Mesendoderm (in vitro differentiated cells): ENCODE measurements around the gene ADRB2.
"Not testable (repeated sequence)": the region's sequence is repeated elsewhere in the genome, so short reads cannot be mapped to it uniquely, and the experiment has no call there.

Experiments
- DNase-seq: peaks from one replicate; pipeline ENCODE4 v3.0.0; 2013
- H2AK5ac ChIP-seq: 2 replicates; pipeline ENCODE4 v1.6.1; 2013; ENCODE audit warnings: low read length, inconsistent platforms
- H2BK120ac ChIP-seq: 2 replicates; pipeline ENCODE4 v1.6.1; 2013; ENCODE audit warnings: low read depth, mild to moderate bottlenecking, low read length, moderate library complexity, mixed read lengths
- H2BK15ac ChIP-seq: replicated peaks from 2 replicates; pipeline ENCODE4 v1.6.1; 2013; ENCODE audit warnings: low read depth, mild to moderate bottlenecking, moderate library complexity
- H2BK5ac ChIP-seq: 2 replicates; pipeline ENCODE4 v1.6.1; 2013; ENCODE audit warnings: low read length, inconsistent platforms
- H3K18ac ChIP-seq: 2 replicates; pipeline ENCODE4 v1.6.1; 2013; ENCODE audit warnings: mild to moderate bottlenecking, low read length, mixed read lengths
- H3K23ac ChIP-seq: one replicate; pipeline ENCODE4 v1.6.1; 2013; ENCODE audit warnings: low read length
- H3K27ac ChIP-seq: 2 replicates; pipeline ENCODE4 v1.5.1; 2013; ENCODE audit warnings: low read depth, mild to moderate bottlenecking, inconsistent platforms, low read length, moderate library complexity
- H3K27me3 ChIP-seq: 2 replicates; pipeline ENCODE4 v1.6.1; 2013; ENCODE audit warnings: low read length, control low read depth, mild to moderate bottlenecking, inconsistent platforms; ENCODE audit not compliant: insufficient read depth, poor library complexity
- H3K36me3 ChIP-seq: 2 replicates; pipeline ENCODE4 v1.6.1; 2013; ENCODE audit warnings: low read length, inconsistent platforms; ENCODE audit not compliant: control insufficient read depth, insufficient read depth
- H3K4ac ChIP-seq: one replicate; pipeline ENCODE4 v1.6.1; 2013; ENCODE audit warnings: low read depth, mild to moderate bottlenecking, low read length, moderate library complexity
- H3K4me1 ChIP-seq: 2 replicates; pipeline ENCODE4 v1.6.1; 2013; ENCODE audit warnings: low read depth, low read length, inconsistent platforms; ENCODE audit not compliant: control insufficient read depth
- H3K4me2 ChIP-seq: 2 replicates; pipeline ENCODE4 v1.6.1; 2013; ENCODE audit warnings: low read length
- H3K4me3 ChIP-seq: 2 replicates; pipeline ENCODE4 v1.5.1; 2013; ENCODE audit warnings: mild to moderate bottlenecking, low read length
- H3K56ac ChIP-seq: one replicate; pipeline ENCODE4 v1.6.1; 2013; ENCODE audit warnings: low read length
- H3K79me1 ChIP-seq: 2 replicates; pipeline ENCODE4 v1.6.1; 2013; ENCODE audit warnings: low read length, inconsistent platforms
- H3K79me2 ChIP-seq: 2 replicates; pipeline ENCODE4 v1.6.1; 2013; ENCODE audit warnings: mild to moderate bottlenecking, low read length; ENCODE audit not compliant: control insufficient read depth, insufficient read depth
- H3K9ac ChIP-seq: 2 replicates; pipeline ENCODE4 v1.6.1; 2013; ENCODE audit warnings: low read length, inconsistent platforms
- H4K5ac ChIP-seq: one replicate; pipeline ENCODE4 v1.6.1; 2013; ENCODE audit warnings: low read length
- H4K8ac ChIP-seq: one replicate; pipeline ENCODE4 v1.6.1; 2013; ENCODE audit warnings: low read depth, mild to moderate bottlenecking, control low read depth, low read length, moderate library complexity
- WGBS: extraction: QIAGEN DNeasy Blood & Tissue Kit; methylation state at CpG from one replicate; pipeline ENCODE4 v1.1.7; 2013; ENCODE audit warnings: low lambda C conversion rate, missing lambda C conversion rate; ENCODE audit not compliant: insufficient coverage; ENCODE audit errors: extremely low coverage; 5-methylcytosine and 5-hydroxymethylcytosine counted together

Gene ADRB2

GRCh38 chr5:148877436-148877835, 51.0 kb downstream of the ADRB2 start:
- H3K79me1 ChIP-seq, H3K23ac ChIP-seq, H3K4ac ChIP-seq, H3K56ac ChIP-seq, H2BK5ac ChIP-seq, H3K4me1 ChIP-seq, H2BK15ac ChIP-seq, H3K79me2 ChIP-seq, H3K9ac ChIP-seq, H4K8ac ChIP-seq, H2BK120ac ChIP-seq, H3K27ac ChIP-seq, H3K4me3 ChIP-seq, H2AK5ac ChIP-seq, H3K27me3 ChIP-seq, H3K36me3 ChIP-seq, DNase-seq, H3K4me2 ChIP-seq, H3K18ac ChIP-seq, H4K5ac ChIP-seq: not testable (repeated sequence)
- no CpG with 5 or more reads among the region's 5 CpGs for WGBS
